ENCODE data around the gene UGT3A2.
"Not testable (repeated sequence)": the region's sequence is repeated elsewhere in the genome, so short reads cannot be mapped to it uniquely, and the experiment has no call there.

UGT3A2 gene

GRCh38 chr5:36049949-36050348 is 16.7 kb downstream of the UGT3A2 start:
- DNase-seq = no peak

- DNase-seq = no peak
Observed at GRCh38 chr5:36047384-36048160, 19.1 kb downstream of the UGT3A2 start.

- no peak for DNase-seq
Observed at GRCh38 chr5:36045895-36046294, 20.8 kb downstream of the UGT3A2 start.

- DNase-seq = no peak
Observed at GRCh38 chr5:36041537-36041845, 25.2 kb downstream of the UGT3A2 start.

- DNase-seq = no peak
Observed at GRCh38 chr5:36040651-36041536, 25.8 kb downstream of the UGT3A2 start.

- DNase-seq = no peak
Observed at GRCh38 chr5:36035696-36036095, 31.0 kb downstream of the UGT3A2 start.

GRCh38 chr5:36034536-36035134 is 32.0 kb downstream of the UGT3A2 start:
- DNase-seq = not testable (repeated sequence)

- no peak for DNase-seq
Observed at GRCh38 chr5:36033486-36033885, 33.2 kb downstream of the UGT3A2 start.

GRCh38 chr5:36033047-36033446 is 33.6 kb downstream of the UGT3A2 start:
- DNase-seq = no peak

GRCh38 chr5:36031223-36031622 is 35.5 kb downstream of the UGT3A2 start:
- no peak for DNase-seq

- DNase-seq = no peak
Observed at GRCh38 chr5:36029914-36030313, 36.8 kb downstream of the UGT3A2 start.

- DNase-seq = no peak
Observed at GRCh38 chr5:36028816-36029465, 37.7 kb downstream of the UGT3A2 start.

- no peak for DNase-seq
Observed at GRCh38 chr5:36027711-36028110, 39.0 kb downstream of the UGT3A2 start.

GRCh38 chr5:36026706-36027465 is 39.8 kb downstream of the UGT3A2 start:
- no peak for DNase-seq

- not testable (repeated sequence) for DNase-seq
Observed at GRCh38 chr5:36022246-36022645, 44.4 kb downstream of the UGT3A2 start.

GRCh38 chr5:36019584-36019983 is 47.1 kb downstream of the UGT3A2 start:
- not testable (repeated sequence) for DNase-seq

GRCh38 chr5:36017622-36018021 is 49.1 kb downstream of the UGT3A2 start:
- DNase-seq = no peak

- DNase-seq = no peak
Observed at GRCh38 chr5:36017004-36017403, 49.7 kb downstream of the UGT3A2 start.

- no peak for DNase-seq
Observed at GRCh38 chr5:36013182-36013581, 53.5 kb downstream of the UGT3A2 start.

- no peak for DNase-seq
Observed at GRCh38 chr5:36009698-36010097, 57.0 kb downstream of the UGT3A2 start.

- DNase-seq = no peak
Observed at GRCh38 chr5:36007366-36007765, 59.3 kb downstream of the UGT3A2 start.

- DNase-seq = no peak
Observed at GRCh38 chr5:36006163-36006562, 60.5 kb downstream of the UGT3A2 start.

GRCh38 chr5:36001032-36001431 is 65.7 kb downstream of the UGT3A2 start:
- DNase-seq = no peak
